PFSK-1 (cell line): ENCODE results near the gene NOL4L.

Source experiments
- FOXP2 ChIP-seq: optimal IDR thresholded peaks from 2 replicates; pipeline ENCODE3; 2011; ENCODE audit warnings: borderline replicate concordance, control low read depth, inconsistent platforms; ENCODE audit not compliant: insufficient read depth; ENCODE audit errors: extremely low read length, extremely low read depth
- POLR2AphosphoS5 ChIP-seq: IDR thresholded peaks from 2 replicates; pipeline ENCODE4 v1.6.1; 2012; ENCODE audit warnings: low read depth, mild to moderate bottlenecking, control low read depth, low read length, moderate library complexity
- SIN3A ChIP-seq: IDR thresholded peaks from 2 replicates; pipeline ENCODE4 v1.6.1; 2012; ENCODE audit warnings: mild to moderate bottlenecking, low read length, moderate library complexity, borderline replicate concordance; ENCODE audit not compliant: insufficient read depth
- TAF1 ChIP-seq: IDR thresholded peaks from 2 replicates; pipeline ENCODE4 v1.6.1; 2012; ENCODE audit warnings: low read length, control low read depth, borderline replicate concordance; ENCODE audit not compliant: insufficient read depth
- TF ChIP-seq, protein P1 (sequence below), 2 experiments: IDR thresholded peaks; 2 replicates each; pipeline versions ENCODE4 v1.6.1 to v1.8.0; 2011 to 2012; ENCODE audit warnings: low read depth in 2 of 2, low read length in 2 of 2, control low read depth in 1 of 2, inconsistent platforms in 1 of 2, mild to moderate bottlenecking in 1 of 2, moderate library complexity in 1 of 2; ENCODE audit not compliant: insufficient read depth in 1 of 2

NOL4L gene

DNA sequence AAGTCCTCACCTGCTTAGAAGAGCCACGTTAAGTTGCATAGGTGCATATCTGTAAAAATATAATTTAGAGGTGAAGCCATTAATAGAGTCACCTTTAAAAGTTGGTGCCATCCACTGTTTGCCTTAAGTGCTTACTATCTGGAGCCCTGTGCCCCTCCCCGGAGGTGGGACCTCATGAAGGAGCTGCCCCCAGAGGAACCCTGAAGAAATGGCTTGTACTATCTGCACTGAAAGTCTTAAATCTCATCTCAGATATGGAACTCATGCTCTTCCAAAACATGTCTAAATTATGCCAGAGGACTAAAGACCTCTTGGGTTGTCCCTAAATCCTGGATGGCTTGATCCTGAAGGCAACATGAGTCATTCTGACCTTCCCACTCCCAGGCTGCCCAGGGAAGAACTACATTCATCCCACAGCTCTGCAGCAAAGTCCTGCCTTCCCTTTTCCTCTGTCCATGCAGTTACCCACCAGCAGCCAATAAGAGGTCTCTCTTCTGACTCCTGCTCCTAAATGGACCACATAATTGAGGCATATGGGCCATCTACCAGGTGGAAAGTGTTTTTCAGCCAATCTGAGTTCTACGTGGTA, 141.7 kb downstream of the NOL4L start:
- peak; percentile 45; the same call in 1 of the 2 replicates for TF ChIP-seq POLR2AphosphoS5
- no peak for TF ChIP-seq TAF1
- no peak for TF ChIP-seq FOXP2
- TF ChIP-seq SIN3A: no peak
- TF ChIP-seq, protein P1, sequence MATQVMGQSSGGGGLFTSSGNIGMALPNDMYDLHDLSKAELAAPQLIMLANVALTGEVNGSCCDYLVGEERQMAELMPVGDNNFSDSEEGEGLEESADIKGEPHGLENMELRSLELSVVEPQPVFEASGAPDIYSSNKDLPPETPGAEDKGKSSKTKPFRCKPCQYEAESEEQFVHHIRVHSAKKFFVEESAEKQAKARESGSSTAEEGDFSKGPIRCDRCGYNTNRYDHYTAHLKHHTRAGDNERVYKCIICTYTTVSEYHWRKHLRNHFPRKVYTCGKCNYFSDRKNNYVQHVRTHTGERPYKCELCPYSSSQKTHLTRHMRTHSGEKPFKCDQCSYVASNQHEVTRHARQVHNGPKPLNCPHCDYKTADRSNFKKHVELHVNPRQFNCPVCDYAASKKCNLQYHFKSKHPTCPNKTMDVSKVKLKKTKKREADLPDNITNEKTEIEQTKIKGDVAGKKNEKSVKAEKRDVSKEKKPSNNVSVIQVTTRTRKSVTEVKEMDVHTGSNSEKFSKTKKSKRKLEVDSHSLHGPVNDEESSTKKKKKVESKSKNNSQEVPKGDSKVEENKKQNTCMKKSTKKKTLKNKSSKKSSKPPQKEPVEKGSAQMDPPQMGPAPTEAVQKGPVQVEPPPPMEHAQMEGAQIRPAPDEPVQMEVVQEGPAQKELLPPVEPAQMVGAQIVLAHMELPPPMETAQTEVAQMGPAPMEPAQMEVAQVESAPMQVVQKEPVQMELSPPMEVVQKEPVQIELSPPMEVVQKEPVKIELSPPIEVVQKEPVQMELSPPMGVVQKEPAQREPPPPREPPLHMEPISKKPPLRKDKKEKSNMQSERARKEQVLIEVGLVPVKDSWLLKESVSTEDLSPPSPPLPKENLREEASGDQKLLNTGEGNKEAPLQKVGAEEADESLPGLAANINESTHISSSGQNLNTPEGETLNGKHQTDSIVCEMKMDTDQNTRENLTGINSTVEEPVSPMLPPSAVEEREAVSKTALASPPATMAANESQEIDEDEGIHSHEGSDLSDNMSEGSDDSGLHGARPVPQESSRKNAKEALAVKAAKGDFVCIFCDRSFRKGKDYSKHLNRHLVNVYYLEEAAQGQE (IDR thresholded peaks at IDR 0.05; ENCODE audit: insufficient read depth in 1 of 2, low read depth in 2 of 2, low read length in 2 of 2): no peak

DNA sequence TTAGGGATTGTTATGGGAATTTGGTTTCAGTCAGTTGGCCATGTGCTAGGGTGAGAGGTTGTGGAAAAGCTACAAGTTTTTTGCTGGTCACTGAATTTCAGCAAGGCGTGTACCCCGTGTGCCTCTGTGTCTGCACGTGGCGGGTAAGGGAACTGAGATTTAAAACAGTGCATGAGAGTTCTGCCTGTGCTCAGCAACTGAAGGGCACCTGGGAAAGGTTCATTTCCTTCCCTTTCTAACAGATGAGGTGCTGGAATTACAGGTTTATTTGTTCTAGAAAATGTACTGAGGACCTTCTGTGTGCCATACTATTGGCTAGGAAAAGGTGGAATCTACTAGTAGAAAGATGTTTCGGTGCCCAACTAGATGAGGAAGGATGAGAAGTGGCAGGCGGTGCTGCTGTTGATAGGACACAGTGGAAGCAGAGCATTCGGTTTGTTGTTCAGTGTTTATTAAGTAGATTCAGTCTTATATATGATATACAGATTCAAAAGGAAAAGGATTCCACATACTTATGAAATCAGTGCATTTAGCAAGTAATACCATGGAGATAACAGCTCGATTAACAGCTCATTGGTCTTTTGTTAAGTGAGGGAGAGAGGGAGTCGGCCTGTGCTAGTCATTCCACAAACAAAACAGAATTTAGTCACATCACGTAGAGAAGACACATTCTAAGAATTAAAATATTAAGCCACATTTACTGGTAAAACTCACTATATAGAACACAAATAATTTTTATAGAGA, 142.3 kb downstream of the NOL4L start:
- TF ChIP-seq POLR2AphosphoS5: 0 out of 2 replicates have a peak, but pooled peaks have one; percentile 10
- TF ChIP-seq TAF1: no peak

DNA sequence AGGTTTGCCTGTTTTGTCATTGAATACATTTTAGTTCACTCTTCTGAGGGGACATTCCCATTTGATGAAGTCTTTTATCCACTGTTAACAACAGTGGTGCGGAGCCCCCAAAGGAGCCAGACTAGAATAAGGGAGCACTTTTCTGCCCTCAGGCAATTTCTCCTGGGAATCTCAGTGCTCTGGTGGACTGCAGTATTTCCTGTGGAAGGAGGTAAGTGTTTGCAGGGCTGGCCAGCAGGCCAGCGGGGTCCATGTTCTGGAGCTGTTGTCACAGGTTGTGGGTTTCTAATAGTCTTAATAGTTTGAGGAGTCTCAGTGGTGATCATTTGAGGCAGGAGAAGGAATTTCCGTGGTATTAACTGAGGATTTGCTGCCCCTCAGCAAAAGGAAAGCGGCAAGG, 143.5 kb downstream of the NOL4L start:
- TF ChIP-seq, protein P1 (IDR thresholded peaks at IDR 0.05; ENCODE audit: insufficient read depth in 1 of 2, low read depth in 2 of 2, low read length in 2 of 2): no peak

DNA sequence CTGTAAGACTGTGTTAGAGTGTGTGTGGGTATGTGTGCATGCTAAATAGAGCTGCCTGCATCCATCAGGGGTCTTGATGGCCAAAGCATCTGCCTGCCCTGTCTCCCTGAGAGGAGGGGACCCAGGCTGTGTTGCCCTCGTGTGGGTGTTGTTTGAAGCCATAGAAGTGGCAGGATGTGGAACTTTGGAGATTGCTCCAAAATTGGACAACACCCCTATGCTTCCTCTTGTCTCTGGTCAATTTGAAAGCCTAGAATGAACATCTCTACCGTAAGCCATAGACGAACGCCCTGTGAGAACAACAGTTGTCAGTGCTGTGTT, 144.4 kb downstream of the NOL4L start:
- TF ChIP-seq POLR2AphosphoS5 (no peak), SIN3A (no peak), FOXP2 (no peak), TAF1 (no peak)
- TF ChIP-seq, protein P1 (IDR thresholded peaks at IDR 0.05; ENCODE audit: insufficient read depth in 1 of 2, low read depth in 2 of 2, low read length in 2 of 2): no peak

DNA sequence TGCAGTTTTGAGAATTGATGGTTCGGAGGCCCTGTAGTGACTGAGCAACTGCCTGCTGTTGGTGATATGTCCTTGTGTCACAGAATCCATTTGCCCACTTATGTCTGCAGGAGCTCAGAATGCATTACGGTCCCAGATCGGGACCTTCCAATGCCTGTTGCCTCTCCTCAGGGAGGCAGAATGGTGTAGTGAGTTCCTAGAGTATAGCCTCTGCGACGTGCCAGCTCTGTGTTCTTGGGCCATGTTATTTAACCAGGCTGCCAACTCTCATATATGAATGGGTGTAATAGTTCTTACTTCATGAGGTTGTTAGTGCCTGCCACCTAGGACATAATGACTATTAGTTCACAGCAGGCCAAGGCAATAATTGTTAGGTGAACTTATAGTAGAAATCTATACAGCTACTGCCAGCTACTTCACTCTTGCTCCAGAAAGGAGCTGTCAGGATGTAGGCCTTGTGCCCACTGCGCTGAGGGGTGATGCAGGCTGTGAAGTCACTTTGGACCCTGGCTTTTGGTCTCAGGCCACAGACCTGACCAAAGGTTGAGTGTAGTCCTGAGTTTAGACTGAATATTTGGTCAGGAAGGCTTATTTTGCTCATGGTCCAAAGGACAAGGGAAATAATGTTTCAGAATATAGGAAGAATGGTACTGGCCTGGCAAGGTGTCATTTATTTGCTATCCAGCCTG, 144.9 kb downstream of the NOL4L start:
- TF ChIP-seq POLR2AphosphoS5 (no peak), FOXP2 (no peak), SIN3A (no peak), TAF1 (no peak)
- TF ChIP-seq, protein P1 (IDR thresholded peaks at IDR 0.05; ENCODE audit: insufficient read depth in 1 of 2, low read depth in 2 of 2, low read length in 2 of 2): no peak
